ENCODE results near the gene ESRP2.

The ESRP2 gene

DNA sequence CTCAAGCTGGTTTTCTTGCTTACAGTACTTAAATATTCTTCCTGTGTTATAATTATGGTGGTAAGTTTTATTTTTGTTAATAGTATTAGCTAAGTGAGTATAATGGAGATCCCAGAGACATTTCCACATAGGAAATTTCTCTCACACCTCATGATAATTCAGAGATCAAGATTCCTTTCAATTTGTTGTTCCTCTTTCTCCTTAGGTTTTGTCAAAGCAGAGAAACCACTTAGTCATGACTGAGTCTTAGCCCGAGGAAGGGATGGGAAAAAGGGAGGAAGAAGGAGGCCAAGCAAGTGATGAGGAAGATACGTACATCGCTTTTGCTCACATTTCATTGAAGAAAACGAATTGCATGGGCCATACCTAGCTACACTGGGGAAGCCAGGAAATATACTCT is 18.4 kb downstream of the ESRP2 start:
- DNase-seq (ENCODE audit: low read depth) = no peak

DNA sequence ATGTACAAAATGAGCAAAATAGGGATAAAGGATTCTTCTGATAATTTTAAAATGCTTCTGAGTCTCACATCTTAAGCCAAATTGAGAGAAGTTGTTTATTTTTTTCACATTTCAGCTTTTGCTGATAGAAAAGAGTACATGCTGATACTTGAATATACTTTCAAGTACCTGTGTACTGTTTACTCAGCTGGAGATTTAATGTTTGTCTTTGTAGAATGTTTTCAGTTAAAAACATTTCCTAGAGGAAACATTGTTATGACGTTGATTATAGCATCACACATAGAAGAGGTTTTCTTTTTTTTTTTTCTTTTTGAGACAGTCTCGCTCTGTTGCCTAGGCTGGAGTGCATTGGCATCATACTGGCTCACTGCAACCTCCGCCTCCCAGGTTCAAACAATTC is 19.7 kb downstream of the ESRP2 start:
- no peak for DNase-seq (ENCODE audit: low read depth)

DNA sequence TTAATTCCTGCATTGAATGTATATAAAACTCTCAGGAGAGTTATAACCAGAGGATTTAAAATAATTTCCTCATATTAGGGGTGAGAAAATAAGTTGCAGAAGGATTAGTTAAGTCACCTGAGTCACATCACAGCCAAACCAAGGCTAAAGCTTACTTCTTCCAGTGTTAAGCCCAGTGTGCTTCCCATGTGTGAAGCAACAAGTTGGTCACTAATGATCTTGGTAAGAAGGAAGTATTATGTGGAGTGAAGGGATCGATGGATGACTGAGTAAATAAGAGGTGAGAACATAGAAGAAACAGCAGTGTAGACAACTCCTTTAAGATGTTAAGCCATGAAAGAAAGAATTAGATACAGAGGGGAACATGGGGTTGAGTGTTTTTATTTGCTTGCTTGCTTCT is 20.6 kb downstream of the ESRP2 start:
- DNase-seq (ENCODE audit: low read depth) = no peak

DNA sequence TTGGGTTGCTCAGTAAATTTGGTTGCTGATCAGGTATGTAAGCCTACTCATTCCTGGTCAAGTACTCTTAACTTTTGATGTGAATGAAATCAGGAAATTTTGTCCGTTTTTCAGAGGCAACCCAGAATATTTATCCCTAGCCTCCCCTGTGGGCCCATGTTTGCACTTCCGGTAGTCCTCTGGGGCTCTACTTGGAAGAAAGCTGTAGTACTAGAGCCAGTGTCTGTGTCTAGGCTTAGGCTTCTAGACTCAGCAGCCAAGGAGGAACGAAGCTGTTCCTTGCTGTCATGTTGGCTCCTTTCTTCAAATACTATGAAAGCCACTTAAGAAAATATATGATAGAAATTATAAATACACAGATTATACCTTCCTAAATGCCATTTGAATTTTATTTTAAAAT is 21.2 kb downstream of the ESRP2 start:
- no peak for DNase-seq (ENCODE audit: low read depth)

DNA sequence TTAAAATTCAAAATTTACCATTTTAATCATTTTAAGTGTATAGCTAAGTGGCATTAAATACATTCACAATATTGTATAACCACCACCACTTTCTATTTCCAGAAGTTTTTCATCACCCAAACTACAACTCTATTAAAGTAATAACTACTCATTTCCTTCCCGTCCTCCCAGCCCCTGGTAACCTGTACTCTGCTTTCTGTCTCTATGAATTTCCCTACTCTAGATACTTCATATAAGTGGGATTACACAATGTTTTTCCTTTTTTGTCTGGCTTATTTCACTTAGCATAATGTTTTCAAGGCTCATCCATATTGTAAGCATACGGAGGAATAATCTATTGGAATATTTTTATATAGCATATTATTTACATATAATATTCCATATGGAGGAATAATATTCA is 29.7 kb downstream of the ESRP2 start:
- DNase-seq (ENCODE audit: low read depth) = no peak

DNA sequence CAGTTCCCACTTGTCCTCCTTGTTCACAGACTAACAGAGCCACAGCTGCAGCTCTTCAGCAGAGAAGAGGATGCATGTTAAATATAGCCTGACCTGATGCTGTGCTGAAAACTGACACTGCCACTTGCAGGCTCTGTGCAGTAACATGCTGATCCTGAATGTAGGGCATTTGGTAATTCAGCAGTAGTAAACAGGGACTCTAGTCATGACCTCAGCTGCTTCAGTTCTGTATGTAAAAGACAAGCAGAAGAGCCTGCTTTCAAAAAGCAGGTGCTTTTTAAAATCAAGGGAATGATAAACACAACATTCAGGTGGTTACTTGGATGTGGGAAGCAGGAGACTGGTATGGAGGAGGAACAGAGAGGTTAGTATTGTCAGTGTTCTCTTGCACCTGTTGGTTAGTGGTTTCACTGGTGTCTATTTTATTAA is 33.8 kb downstream of the ESRP2 start:
- no peak for DNase-seq (ENCODE audit: low read depth)

DNA sequence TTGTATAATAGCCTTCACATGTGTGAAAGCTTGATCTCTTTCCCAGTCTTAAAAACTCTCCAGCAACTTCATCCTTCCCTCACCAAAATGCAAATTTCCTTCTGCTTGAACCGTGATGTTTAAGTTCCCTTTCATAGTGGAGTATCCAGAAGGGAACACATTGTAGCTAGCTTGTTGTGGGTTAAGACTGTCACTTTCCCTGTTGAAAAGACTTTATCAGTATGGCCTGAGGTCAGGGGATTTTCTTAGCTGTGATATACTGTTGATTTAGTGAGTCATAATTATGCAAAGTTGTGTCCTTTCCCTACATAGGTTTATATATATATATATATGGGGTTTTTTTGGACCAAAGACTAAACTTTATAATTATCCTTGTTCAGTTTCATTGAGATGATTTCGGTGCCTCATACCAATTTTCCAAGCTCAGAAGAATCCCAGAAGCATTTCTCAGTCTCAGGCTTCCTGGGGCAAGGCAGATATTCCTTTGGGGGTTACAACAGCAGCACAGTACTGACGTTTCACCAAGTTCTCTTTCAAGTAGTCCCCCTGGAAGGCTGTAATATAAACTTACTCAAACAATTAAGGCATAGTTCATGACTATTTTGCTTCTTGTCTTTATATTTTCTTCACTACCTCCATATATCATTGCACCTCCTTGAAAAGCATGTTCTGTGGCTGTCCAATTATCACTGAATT is 35.7 kb downstream of the ESRP2 start:
- no peak for DNase-seq (ENCODE audit: low read depth)

DNA sequence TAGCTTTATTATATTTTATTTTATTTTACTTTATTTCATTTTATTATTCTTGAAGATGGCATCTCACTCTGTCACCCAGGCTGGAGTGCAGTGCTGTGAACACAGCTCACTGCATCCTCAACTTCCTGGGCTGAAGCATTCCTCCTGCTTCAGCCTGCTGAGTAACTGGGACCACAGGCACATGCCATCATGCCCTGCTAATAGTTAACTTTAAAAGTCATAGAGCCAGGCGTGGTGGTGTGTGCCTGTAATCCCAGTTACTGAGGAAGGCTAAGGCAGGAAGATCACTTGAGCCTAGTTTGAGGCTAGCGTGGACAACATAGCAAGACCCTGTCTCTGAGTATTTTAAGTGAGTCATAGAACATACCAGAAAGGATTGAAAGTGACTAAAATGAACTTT is 38.7 kb downstream of the ESRP2 start:
- DNase-seq (ENCODE audit: low read depth) = no peak

DNA sequence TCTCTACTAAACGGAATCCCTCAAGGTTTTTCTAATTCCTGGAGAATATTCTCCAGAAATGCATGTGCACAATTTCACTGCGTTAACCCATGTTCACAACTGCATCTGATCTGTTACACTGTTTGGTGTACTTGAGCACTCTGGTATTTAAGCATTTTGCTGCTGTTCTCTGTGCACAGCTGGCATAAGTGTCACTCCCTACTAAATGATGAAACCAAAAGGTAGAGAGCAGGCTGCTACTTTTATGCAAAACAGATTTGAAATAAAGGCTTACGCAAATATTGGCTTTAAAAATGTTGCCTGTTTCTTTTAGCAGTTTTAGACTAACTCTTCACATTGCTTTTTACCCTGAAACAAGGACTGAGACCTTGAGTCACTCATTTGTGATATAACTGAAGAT is 41.7 kb downstream of the ESRP2 start:
- no peak for DNase-seq (ENCODE audit: low read depth)

DNA sequence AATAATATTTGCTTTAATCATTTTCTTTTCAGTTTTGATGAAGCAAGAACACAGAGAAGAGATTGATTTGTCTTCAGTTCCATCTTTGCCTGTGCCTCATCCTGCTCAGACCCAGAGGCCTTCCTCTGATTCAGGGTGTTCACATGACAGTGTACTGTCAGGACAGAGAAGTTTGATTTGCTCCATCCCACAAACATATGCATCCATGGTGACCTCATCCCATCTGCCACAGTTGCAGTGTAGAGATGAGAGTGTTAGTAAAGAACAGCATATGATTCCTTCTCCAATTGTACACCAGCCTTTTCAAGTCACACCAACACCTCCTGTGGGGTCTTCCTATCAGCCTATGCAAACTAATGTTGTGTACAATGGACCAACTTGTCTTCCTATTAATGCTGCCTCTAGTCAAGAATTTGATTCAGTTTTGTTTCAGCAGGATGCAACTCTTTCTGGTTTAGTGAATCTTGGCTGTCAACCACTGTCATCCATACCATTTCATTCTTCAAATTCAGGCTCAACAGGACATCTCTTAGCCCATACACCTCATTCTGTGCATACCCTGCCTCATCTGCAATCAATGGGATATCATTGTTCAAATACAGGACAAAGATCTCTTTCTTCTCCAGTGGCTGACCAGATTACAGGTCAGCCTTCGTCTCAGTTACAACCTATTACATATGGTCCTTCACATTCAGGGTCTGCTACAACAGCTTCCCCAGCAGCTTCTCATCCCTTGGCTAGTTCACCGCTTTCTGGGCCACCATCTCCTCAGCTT is 45.0 kb downstream of the ESRP2 start:
- no peak for DNase-seq (ENCODE audit: low read depth)

DNA sequence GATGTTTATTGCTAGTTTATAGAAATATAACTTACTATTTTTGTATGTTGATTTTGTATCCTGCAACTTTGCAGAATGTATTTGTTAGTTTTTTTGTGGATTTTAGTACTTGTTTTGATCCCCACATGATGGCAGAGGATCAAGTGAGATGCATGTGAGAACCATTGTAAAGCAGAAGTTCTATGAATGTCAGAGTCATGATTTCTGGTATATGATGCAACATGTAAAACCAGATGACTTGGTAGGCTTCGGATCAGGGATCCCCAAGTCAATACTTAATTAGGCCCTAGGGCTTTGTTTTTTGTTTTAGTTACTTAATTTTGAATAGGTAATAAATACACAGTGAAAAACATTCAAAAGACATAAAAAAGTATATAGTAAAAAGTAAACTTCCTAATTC is 45.8 kb downstream of the ESRP2 start:
- no peak for DNase-seq (ENCODE audit: low read depth)

DNA sequence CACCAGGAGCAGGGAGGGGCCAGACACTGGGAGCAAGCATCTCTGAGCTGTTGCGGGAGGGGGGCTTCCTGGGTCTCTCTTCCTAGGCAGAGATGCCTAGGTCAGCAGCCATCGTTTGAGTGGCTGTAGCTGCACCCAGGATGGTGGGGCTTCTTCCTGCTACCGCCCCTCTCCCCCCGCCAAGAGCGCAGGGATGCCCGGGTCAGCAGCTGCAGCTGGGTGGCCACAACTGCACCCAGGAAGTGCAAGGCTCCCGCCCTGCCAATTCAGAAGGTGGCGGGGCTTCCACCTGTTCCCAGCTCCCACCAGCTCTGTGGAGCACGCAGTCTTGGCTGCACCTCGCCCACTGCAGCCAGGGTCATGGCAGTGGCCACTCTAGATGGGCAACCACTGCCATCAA is 47.8 kb downstream of the ESRP2 start:
- no peak for DNase-seq (ENCODE audit: low read depth)

DNA sequence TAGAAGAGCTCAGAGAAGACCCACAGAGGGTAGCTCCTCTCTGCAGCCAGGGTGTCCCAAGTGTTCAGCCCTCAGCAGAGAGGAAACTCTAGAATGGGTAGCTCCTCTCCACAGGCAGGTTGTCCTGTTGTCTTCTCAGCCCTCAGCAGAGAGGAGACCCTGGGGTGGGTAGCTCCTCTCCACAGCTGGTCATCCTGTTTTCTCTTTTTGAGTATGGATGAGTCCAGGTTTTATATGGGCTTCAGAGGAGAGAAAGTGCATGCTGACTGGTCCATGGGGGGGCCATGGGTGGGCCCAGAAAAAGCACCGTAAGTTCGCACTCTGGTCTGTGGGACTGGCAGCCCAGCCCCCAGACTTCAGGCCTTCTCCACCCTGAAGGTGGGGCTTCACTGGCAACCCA is 48.4 kb downstream of the ESRP2 start:
- DNase-seq (ENCODE audit: low read depth) = no peak

DNA sequence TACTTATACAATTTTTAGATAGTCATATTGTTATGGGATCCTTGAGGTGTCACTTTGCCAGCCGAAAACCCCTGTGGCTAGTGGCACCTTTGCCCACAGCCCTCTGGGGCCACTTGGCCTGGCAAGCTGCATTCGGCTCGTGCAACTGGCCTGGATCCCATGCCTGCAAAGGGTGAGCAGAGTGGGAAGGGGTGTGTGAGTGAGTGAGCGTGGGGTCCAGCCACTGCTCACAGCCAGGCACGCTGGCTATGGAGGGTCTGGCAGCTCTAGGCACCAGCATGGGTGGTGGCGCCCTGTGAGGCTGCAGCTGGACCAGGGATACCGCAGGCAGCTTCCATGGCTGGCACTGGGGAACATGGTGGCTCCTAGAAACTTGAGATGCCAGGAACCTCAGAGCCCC is 49.0 kb downstream of the ESRP2 start:
- DNase-seq (ENCODE audit: low read depth) = no peak

DNA sequence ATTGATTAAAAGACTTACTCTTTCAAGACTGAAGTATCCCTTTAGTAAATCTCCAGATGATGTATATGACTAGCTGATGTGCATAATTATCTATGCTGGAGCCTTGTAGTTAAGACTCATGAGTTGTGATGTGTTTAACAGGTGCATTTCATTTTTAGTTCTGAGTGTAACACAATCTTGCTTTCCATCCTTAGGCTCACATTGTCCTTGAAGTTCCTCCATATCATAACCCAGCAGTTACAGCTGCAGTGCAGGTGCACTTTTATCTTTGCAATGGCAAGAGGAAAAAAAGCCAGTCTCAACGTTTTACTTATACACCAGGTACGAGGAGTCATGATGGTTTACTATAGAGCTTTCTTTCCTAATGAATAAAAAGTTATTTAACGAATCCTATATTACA is 52.9 kb downstream of the ESRP2 start:
- DNase-seq (ENCODE audit: low read depth) = no peak

DNA sequence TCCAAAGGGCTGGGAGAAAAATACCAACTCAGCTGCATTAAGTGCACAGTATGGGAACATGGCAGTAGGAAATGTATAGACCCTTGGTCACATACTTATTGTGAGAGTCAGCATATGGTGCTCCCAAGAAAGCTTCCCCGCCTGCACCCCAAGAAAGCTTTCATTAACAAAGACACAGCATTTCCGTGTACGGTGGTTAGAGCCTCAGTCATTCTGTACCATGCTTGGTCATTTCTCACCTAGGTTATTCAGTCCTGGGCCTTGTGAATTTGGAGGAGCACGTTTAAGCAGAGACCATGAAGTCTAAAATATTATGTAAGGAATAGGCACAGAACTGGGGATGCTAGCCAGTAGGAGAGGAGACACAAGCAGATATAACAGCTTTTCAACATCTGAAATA is 56.1 kb downstream of the ESRP2 start:
- DNase-seq (ENCODE audit: low read depth) = no peak

DNA sequence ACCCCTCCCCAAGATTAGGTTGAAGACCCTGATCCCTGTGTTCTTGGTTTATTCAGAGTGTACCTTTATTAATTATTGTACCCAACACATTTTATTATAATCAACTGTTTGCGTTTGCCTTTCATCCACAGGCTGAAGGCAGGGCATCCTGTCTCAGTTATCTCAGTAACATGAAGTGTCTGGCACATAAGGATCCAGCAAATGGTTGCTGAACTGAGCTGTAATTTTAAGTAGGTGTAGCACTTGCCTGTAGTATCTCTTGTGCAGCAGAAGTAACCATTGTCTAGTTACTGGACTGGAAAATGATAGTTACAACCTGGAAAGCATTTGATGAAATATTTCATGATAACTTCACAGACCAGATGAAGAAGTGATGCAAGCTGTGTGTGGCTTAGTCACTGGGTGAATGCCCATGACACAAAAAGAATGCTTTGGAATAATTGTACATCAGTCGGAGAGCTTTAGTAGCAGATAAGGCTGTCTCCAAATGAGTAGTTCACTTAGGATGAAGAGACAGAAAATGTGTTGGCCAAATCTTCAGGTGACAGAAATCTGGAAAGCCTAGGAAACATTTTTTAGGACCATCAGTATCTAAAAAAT is 56.6 kb downstream of the ESRP2 start:
- DNase-seq (ENCODE audit: low read depth) = no peak

Measured in stimulated activated CD8-positive, alpha-beta memory T cell treated with anti-CD3 and anti-CD28 coated beads, Interleukin-7, amount 100 ng/mL, for 24 hours (primary cell).